Ishikawa (cell line): ENCODE results near the gene ZNF609.

ENCODE experiments used
- CEBPB ChIP-seq: IDR thresholded peaks from 2 replicates; pipeline ENCODE4 v1.6.1; 2012
- EGR1 ChIP-seq: IDR thresholded peaks from 2 replicates; pipeline ENCODE4 v1.6.1; 2012
- EP300 ChIP-seq: IDR thresholded peaks from 2 replicates; pipeline ENCODE4 v1.6.1; 2012; ENCODE audit warnings: borderline replicate concordance
- FOXM1 ChIP-seq: IDR thresholded peaks from 2 replicates; pipeline ENCODE4 v1.6.1; 2012; ENCODE audit warnings: low read depth, borderline replicate concordance
- NFIC ChIP-seq: IDR thresholded peaks from 2 replicates; pipeline ENCODE4 v1.6.1; 2012
- RAD21 ChIP-seq: IDR thresholded peaks from 2 replicates; pipeline ENCODE4 v1.6.1; 2012; ENCODE audit warnings: low read depth
- TAF1 ChIP-seq: IDR thresholded peaks from 2 replicates; pipeline ENCODE4 v1.6.1; 2012; ENCODE audit warnings: low read depth, mild to moderate bottlenecking
- TCF12 ChIP-seq: IDR thresholded peaks from 2 replicates; pipeline ENCODE4 v1.6.1; 2012; ENCODE audit warnings: low read depth
- TEAD4 ChIP-seq: IDR thresholded peaks from 2 replicates; pipeline ENCODE4 v1.6.1; 2012
- YY1 ChIP-seq: IDR thresholded peaks from 2 replicates; pipeline ENCODE4 v1.6.1; 2012; ENCODE audit warnings: low read depth
- TF ChIP-seq, protein P1 (sequence below): IDR thresholded peaks from 2 replicates; pipeline ENCODE4 v1.6.1; 2012; ENCODE audit warnings: low read depth, mild to moderate bottlenecking
- TF ChIP-seq, protein P2 (sequence below): IDR thresholded peaks from 2 replicates; pipeline ENCODE4 v1.6.1; 2012
- TF ChIP-seq, protein P3 (sequence below): IDR thresholded peaks from 2 replicates; pipeline ENCODE4 v1.6.1; 2012

DNA sequence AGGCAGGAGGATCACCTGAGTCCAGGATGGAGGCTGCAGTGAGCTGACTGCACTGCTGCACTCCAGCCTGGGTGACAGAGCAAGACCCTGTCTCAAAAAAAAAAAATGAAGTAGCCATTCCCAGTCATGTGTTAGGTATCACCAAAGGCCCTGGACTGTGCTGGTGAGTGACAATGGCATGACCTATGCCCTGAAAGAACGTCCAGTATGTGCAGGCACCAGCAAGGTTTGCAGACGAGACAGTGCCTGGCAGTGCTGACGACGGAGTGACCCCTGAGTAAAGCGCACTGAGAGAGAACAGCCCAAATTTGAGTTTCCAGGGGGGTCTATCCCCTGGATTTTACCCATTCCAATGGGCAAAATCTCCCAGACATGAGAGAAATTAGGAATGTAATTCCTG, 269.8 kb downstream of the ZNF609 start:
- TF ChIP-seq TEAD4, result no peak
- no peak for TF ChIP-seq NFIC
- TF ChIP-seq, protein P1, sequence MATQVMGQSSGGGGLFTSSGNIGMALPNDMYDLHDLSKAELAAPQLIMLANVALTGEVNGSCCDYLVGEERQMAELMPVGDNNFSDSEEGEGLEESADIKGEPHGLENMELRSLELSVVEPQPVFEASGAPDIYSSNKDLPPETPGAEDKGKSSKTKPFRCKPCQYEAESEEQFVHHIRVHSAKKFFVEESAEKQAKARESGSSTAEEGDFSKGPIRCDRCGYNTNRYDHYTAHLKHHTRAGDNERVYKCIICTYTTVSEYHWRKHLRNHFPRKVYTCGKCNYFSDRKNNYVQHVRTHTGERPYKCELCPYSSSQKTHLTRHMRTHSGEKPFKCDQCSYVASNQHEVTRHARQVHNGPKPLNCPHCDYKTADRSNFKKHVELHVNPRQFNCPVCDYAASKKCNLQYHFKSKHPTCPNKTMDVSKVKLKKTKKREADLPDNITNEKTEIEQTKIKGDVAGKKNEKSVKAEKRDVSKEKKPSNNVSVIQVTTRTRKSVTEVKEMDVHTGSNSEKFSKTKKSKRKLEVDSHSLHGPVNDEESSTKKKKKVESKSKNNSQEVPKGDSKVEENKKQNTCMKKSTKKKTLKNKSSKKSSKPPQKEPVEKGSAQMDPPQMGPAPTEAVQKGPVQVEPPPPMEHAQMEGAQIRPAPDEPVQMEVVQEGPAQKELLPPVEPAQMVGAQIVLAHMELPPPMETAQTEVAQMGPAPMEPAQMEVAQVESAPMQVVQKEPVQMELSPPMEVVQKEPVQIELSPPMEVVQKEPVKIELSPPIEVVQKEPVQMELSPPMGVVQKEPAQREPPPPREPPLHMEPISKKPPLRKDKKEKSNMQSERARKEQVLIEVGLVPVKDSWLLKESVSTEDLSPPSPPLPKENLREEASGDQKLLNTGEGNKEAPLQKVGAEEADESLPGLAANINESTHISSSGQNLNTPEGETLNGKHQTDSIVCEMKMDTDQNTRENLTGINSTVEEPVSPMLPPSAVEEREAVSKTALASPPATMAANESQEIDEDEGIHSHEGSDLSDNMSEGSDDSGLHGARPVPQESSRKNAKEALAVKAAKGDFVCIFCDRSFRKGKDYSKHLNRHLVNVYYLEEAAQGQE, result no peak
- TF ChIP-seq EP300, result no peak
- TF ChIP-seq CEBPB, result no peak
- TF ChIP-seq, protein P2, sequence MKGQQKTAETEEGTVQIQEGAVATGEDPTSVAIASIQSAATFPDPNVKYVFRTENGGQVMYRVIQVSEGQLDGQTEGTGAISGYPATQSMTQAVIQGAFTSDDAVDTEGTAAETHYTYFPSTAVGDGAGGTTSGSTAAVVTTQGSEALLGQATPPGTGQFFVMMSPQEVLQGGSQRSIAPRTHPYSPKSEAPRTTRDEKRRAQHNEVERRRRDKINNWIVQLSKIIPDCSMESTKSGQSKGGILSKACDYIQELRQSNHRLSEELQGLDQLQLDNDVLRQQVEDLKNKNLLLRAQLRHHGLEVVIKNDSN, result no peak
- TF ChIP-seq TAF1, result no peak
- no peak for TF ChIP-seq FOXM1
- TF ChIP-seq, protein P3, sequence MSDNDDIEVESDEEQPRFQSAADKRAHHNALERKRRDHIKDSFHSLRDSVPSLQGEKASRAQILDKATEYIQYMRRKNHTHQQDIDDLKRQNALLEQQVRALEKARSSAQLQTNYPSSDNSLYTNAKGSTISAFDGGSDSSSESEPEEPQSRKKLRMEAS, result no peak
- no peak for TF ChIP-seq EGR1
- no peak for TF ChIP-seq RAD21
- no peak for TF ChIP-seq TCF12
- no peak for TF ChIP-seq YY1
